T-cell (primary cell): ENCODE measurements around the gene TMEM198. TPM values are rescaled to one million over a fixed set of nuclear protein-coding genes. Genes with fewer than 3 reads are reported as not detected.

ENCODE experiments used
- ATAC-seq, 4 experiments: fragments of 200-7000 bp in 3 of 4; fragments of 150-1000 bp in 1 of 4; cut with Tn5 transposase; replicated peaks in 1 of 4; 1 replicate in 3 of 4; 2 replicates in 1 of 4; pipeline ENCODE4 v1.10.0; 2021; ENCODE audit warnings: moderate library complexity in 3 of 4, mild to moderate bottlenecking in 2 of 4, moderate number of reproducible peaks in 1 of 4
- CTCF ChIA-PET, 2 donors: fragments of 300-600 bp; sonication (Branson Sonifier 250); formaldehyde crosslinking; loops; one replicate each; lab custom pipeline; 2022; ENCODE audit warnings: antibody characterized with exemption in 2 of 2; lab: Charles Lee
- POLR2A ChIA-PET, 2 donors: fragments of 300-600 bp; sonication (Branson Sonifier 250); formaldehyde crosslinking; loops; one replicate each; lab custom pipeline; 2022; ENCODE audit warnings: antibody characterized with exemption in 2 of 2; lab: Charles Lee
- DNase-seq, 35 experiments: peaks; one replicate each; pipeline versions ENCODE4 v3.0.0 to v3.0.0-alpha.2; 2013 to 2023
- H3K27ac ChIP-seq: one replicate; pipeline ENCODE4 v1.5.1; 2013; ENCODE audit warnings: low read length
- H3K27me3 ChIP-seq, 2 experiments: replicated peaks in 1 of 2; 1 replicate in 1 of 2; 2 replicates in 1 of 2; pipeline versions ENCODE4 v1.6.1 to v1.7.0; 2013; ENCODE audit warnings: low read length in 1 of 2, mixed read lengths in 1 of 2; ENCODE audit not compliant: control insufficient read depth in 2 of 2, insufficient read depth in 2 of 2; ENCODE audit errors: extremely low read depth in 1 of 2
- H3K36me3 ChIP-seq, 2 donors: 1 replicate in 1 of 2; 2 replicates in 1 of 2; pipeline versions ENCODE4 v1.6.1 to v1.7.0; 2013; ENCODE audit warnings: low read length in 1 of 2; ENCODE audit not compliant: control insufficient read depth in 2 of 2, insufficient read depth in 1 of 2; ENCODE audit errors: extremely low read depth in 1 of 2
- H3K4me1 ChIP-seq, 2 experiments: 1 replicate in 1 of 2; 2 replicates in 1 of 2; pipeline versions ENCODE4 v1.6.1 to v1.7.0; 2013; ENCODE audit warnings: low read length in 2 of 2, mixed read lengths in 1 of 2; ENCODE audit not compliant: insufficient read depth in 2 of 2, control insufficient read depth in 1 of 2; ENCODE audit errors: extremely low read depth in 1 of 2
- H3K4me3 ChIP-seq, 2 donors: 1 replicate in 1 of 2; 2 replicates in 1 of 2; pipeline versions ENCODE4 v1.5.1 to v1.7.0; 2013; ENCODE audit warnings: mild to moderate bottlenecking in 2 of 2, low read length in 1 of 2, moderate library complexity in 1 of 2; ENCODE audit not compliant: control insufficient read depth in 1 of 2; ENCODE audit errors: extremely low read depth in 1 of 2
- H3K9me3 ChIP-seq: 2 replicates; pipeline ENCODE4 v1.7.0; 2013
- H3K27ac Mint-ChIP-seq, 2 donors: one replicate each; pipeline ENCODE4 v1.8.0; 2020 to 2021; ENCODE audit warnings: mild to moderate bottlenecking in 2 of 2, mixed read lengths in 2 of 2
- H3K27me3 Mint-ChIP-seq, 2 donors: one replicate each; pipeline ENCODE4 v1.8.0; 2021 to 2022; ENCODE audit warnings: mixed read lengths in 2 of 2
- H3K36me3 Mint-ChIP-seq: one replicate; pipeline ENCODE4 v1.8.0; 2021; ENCODE audit warnings: mixed read lengths
- H3K4me1 Mint-ChIP-seq, 3 donors: one replicate each; pipeline ENCODE4 v1.8.0; 2020 to 2022; ENCODE audit warnings: mixed read lengths in 3 of 3, mild to moderate bottlenecking in 1 of 3
- H3K4me3 Mint-ChIP-seq, 3 donors: one replicate each; pipeline ENCODE4 v1.8.0; 2020 to 2022; ENCODE audit warnings: mild to moderate bottlenecking in 3 of 3, mixed read lengths in 3 of 3, moderate library complexity in 3 of 3
- H3K9me3 Mint-ChIP-seq, 3 donors: one replicate each; pipeline ENCODE4 v1.8.0; 2020 to 2022; ENCODE audit warnings: mixed read lengths in 3 of 3
- whole genome bisulfite sequencing: methylation state at CpG from one replicate; pipeline ENCODE4 v1.1.5; 2013; ENCODE audit warnings: missing lambda C conversion rate; ENCODE audit not compliant: insufficient coverage; 5-methylcytosine and 5-hydroxymethylcytosine counted together
- total RNA-seq, 35 experiments: library from RNA in 6 of 35; stranded (reverse) in 6 of 35; fragments of 120-200 nt in 1 of 35; gene quantifications; one replicate each; pipeline versions ENCODE4 v1.2.1 to v1.2.4 and lab custom pipeline; 2013 to 2026

The TMEM198 gene
- total RNA-seq, 5 donors from 2014 or later (not counting 1 experiment from before 2014, with no cell fraction given), result 0.37 to 0.88 (median 0.69) TPM

DNA sequence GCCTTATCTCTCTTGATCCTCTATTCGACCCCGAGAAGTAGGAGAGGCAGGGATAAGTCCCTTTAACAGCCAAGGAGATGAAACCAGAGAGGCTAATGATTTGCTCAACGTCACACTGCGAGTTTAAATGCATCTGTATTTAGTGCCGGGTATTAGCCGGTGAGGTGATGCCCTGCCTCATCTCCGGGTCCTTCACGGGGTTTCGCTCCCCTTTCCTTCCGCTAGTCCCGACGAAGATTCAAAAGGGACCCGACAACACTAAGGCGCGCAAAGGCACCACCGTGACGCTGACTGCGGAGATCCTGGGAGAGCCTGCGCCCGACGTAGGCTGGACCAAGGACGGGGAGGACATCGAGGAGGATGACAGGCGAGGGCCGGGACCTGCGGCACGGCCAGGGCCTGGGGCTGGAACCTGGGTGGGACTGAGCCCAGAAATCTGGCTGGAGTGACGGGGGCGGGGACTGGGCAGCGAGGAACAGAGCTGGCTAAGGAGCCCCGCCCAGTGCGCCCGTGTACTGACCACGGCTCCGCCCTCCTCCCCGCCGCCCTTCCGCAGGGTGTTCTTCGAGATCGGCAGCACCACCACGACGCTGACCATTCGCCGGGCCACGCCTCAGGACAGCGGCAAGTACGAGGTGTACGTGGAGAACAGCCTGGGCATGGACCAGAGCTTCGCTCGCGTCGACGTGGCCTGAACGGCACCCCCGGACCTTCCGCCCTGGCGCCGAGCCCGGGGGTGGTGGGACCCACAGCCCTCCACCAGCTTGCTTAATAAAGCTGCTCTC, 46.1 kb upstream of the TMEM198 start:
- H3K27ac Mint-ChIP-seq, result peak overlapping the region in 1 of 2 donors; percentile 52
- Histone ChIP-seq H3K4me3 (peak overlapping the region; percentile 72 to 78), H3K36me3 (peaks cover 0 to 7% of the 10 kb centered on the region in 2 donors), H3K27me3 (peaks cover 3 to 58% of the 10 kb centered on the region in 2 experiments), H3K9me3 (no peaks in the 10 kb centered on the region), H3K4me1 (peaks cover 2 to 48% of the 10 kb centered on the region in 2 experiments), H3K27ac (no peak overlapping the region)
- H3K9me3 Mint-ChIP-seq, result no peaks in the 10 kb centered on the region
- peaks cover 32 to 40% (median 35%) of the 10 kb centered on the region in 3 donors for H3K4me1 Mint-ChIP-seq
- POLR2A ChIA-PET, result no interaction called here
- H3K4me3 Mint-ChIP-seq, result peak overlapping the region; percentile 90 to 96 (median 93)
- CTCF ChIA-PET, result interaction anchor here (1.0 to 1.7 kb wide), 4 partner anchors 12 to 43 kb away, joined by 3 to 8 read pairs (median 4); no protein-coding TSS in a partner anchor
- H3K36me3 Mint-ChIP-seq, result peaks cover 6% of the 10 kb centered on the region
- WGBS, result 4% methylated on average over 56 of the region's 59 CpGs
- peaks cover 36 to 53% of the 10 kb centered on the region in 2 donors for H3K27me3 Mint-ChIP-seq
- ATAC-seq (no peak), DNase-seq (peak in 5 of 35 experiments; percentile 13 to 47 (median 20))

DNA sequence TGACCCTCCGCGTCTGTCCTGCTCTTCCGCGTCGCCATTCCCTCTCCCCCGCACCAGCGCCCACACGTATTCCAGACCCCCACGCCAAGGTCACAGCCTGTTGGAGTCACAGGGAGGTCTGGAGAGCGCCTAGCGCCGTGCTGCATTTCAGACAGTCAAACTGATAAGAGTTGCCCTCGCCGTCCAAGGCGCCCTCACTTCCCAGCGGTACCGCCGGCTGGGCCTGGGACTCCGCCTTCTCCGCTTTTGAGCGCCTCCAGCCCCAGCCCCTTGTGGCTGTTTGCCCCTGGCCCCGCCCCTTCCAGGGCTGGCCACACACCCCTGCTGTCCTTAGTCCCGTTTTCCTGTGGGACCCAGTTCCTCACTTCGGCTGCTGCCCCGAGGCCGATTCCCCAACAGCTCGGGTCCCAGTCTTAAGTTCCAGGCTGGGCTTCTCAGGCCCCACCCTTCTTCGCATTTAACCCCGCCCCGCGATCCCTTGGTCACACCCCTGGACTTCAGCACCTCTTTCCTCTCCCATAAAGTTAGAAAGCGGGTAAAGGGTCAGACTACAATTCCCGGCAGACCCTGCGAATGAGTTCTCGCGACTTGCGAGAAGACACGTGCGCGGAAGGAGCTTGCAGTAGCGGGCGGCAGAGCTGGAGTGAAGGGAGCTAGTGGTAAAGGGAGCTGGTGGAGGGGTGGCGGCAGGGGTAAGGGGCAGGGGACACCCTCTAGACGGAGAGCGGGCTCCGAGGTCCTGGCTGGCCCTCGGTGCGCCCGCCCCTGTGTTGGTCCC, 45.4 kb upstream of the TMEM198 start, which contains the start of gene GMPPA:
GMPPA (plus strand) TSS at position 612 of the 778 bp plus-strand sequence. CDS start 1,085 bp downstream, outside the sequence.
- POLR2A ChIA-PET, result interaction anchor here (0.5 to 0.7 kb wide), 6 partner anchors 21 to 509 kb away, joined by 3 to 9 read pairs (median 4); partner anchors contain the start of gene DNPEP (in 1 of the 2)
- ATAC-seq, result peak; percentile 92 to 95 (median 94)
- peak within 1 kb of the TSS; percentile 90 to 96 (median 93) for H3K4me3 Mint-ChIP-seq
- under 1% methylated on average over 45 of the region's 49 CpGs for WGBS
- H3K4me1 ChIP-seq, result peaks cover 2 to 48% of the 10 kb centered on the region in 2 experiments
- peaks cover 3 to 51% of the 10 kb centered on the region in 2 experiments for H3K27me3 ChIP-seq
- CTCF ChIA-PET, result interaction anchor here in 1 of 2 donors (0.6 to 1.6 kb wide), 14 partner anchors 10 to 1710 kb away, joined by 3 to 15 read pairs (median 4); partner anchors contain the start of genes CNPPD1 and DNPEP
- peaks cover 10% of the 10 kb centered on the region for H3K36me3 Mint-ChIP-seq
- no peaks in the 10 kb centered on the region for H3K9me3 ChIP-seq
- DNase-seq, result peak; percentile 81 to 94 (median 89)
- H3K27ac ChIP-seq, result peak within 1 kb of the TSS; percentile 39
- H3K27me3 Mint-ChIP-seq, result peaks cover 34 to 46% of the 10 kb centered on the region in 2 donors
- H3K36me3 ChIP-seq, result peaks cover 4 to 10% of the 10 kb centered on the region in 2 donors
- peaks cover 32 to 40% (median 35%) of the 10 kb centered on the region in 3 donors for H3K4me1 Mint-ChIP-seq
- H3K4me3 ChIP-seq, result peak within 1 kb of the TSS; percentile 72 to 78
- H3K9me3 Mint-ChIP-seq, result no peaks in the 10 kb centered on the region
- peak within 1 kb of the TSS; percentile 80 to 83 for H3K27ac Mint-ChIP-seq

DNA sequence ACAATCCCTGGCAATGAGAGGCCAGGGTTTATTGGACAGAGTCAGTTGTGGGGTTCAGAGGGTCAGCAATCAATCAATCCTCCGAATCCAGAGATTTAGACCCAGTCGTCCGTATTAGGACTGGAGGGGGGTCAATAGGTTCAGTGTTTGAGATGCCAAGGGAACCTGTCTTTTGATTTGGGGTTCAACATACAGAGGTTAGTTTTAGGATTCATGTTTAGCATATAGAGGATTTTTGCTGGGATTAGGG, 44.8 kb upstream of the TMEM198 start:
- Mint-ChIP-seq H3K9me3 (no peaks in the 10 kb centered on the region), H3K4me3 (peak overlapping the region; percentile 90 to 96 (median 93)), H3K36me3 (peaks cover 13% of the 10 kb centered on the region), H3K4me1 (peaks cover 32 to 40% (median 35%) of the 10 kb centered on the region in 3 donors), H3K27me3 (peaks cover 29 to 42% of the 10 kb centered on the region in 2 donors), H3K27ac (peak overlapping the region; percentile 80 to 83)
- ChIA-PET POLR2A (interaction anchor here (0.6 to 0.7 kb wide), 4 partner anchors 36 to 509 kb away, joined by 3 to 9 read pairs (median 4); no protein-coding TSS in a partner anchor), CTCF (interaction anchor here in 1 of 2 donors (0.6 to 1.6 kb wide), 14 partner anchors 10 to 322 kb away, joined by 3 to 15 read pairs (median 4); partner anchors contain the start of genes CNPPD1 and DNPEP)
- Histone ChIP-seq H3K4me1 (peaks cover 2 to 48% of the 10 kb centered on the region in 2 experiments), H3K9me3 (no peaks in the 10 kb centered on the region), H3K27me3 (peaks cover 3 to 50% of the 10 kb centered on the region in 2 experiments), H3K36me3 (peaks cover 8 to 12% of the 10 kb centered on the region in 2 donors), H3K27ac (peak overlapping the region; percentile 39), H3K4me3 (peak overlapping the region; percentile 72 to 78)
- no peak for ATAC-seq
- WGBS, result 0% methylated on average over 3 of the region's 3 CpGs
- no peak for DNase-seq

GRCh38 chr2:219499555-219499954, 44.3 kb upstream of the TMEM198 start:
- peak overlapping the region in 1 of 2 donors; percentile 83 for H3K27ac Mint-ChIP-seq
- peaks cover 32 to 40% (median 35%) of the 10 kb centered on the region in 3 donors for H3K4me1 Mint-ChIP-seq
- POLR2A ChIA-PET, result interaction anchor here in 1 of 2 donors (0.6 kb wide), 1 partner anchor 111 kb away, joined by 7 read pairs; no protein-coding TSS in a partner anchor
- peaks cover 26 to 36% of the 10 kb centered on the region in 2 donors for H3K27me3 Mint-ChIP-seq
- H3K27me3 ChIP-seq, result peaks cover 3 to 44% of the 10 kb centered on the region in 2 experiments
- H3K9me3 Mint-ChIP-seq, result no peaks in the 10 kb centered on the region
- peak overlapping the region; percentile 90 to 96 (median 93) for H3K4me3 Mint-ChIP-seq
- peaks cover 12 to 14% of the 10 kb centered on the region in 2 donors for H3K36me3 ChIP-seq
- DNase-seq (no peak), ATAC-seq (no peak)
- H3K27ac ChIP-seq, result no peak overlapping the region
- CTCF ChIA-PET, result interaction anchor here (0.6 to 1.6 kb wide), 5 partner anchors 17 to 111 kb away, joined by 3 to 15 read pairs (median 5); partner anchors contain the start of gene DNPEP (in 1 of the 2)
- H3K9me3 ChIP-seq, result no peaks in the 10 kb centered on the region
- 89% methylated on average over 1 of the region's 1 CpG for WGBS
- peaks cover 2 to 48% of the 10 kb centered on the region in 2 experiments for H3K4me1 ChIP-seq
- peaks cover 19% of the 10 kb centered on the region for H3K36me3 Mint-ChIP-seq
- peak overlapping the region in 1 of 2 donors; percentile 72 for H3K4me3 ChIP-seq

GRCh38 chr2:219500135-219500534, 43.7 kb upstream of the TMEM198 start:
- H3K27ac ChIP-seq, result no peak overlapping the region
- peaks cover 12 to 18% of the 10 kb centered on the region in 2 donors for H3K36me3 ChIP-seq
- Mint-ChIP-seq H3K4me1 (peaks cover 32 to 40% (median 35%) of the 10 kb centered on the region in 3 donors), H3K36me3 (peaks cover 22% of the 10 kb centered on the region), H3K27ac (peak overlapping the region in 1 of 2 donors; percentile 11), H3K4me3 (peak overlapping the region; percentile 90 to 96 (median 93)), H3K9me3 (no peaks in the 10 kb centered on the region), H3K27me3 (peaks cover 20 to 30% of the 10 kb centered on the region in 2 donors)
- no peaks in the 10 kb centered on the region for H3K9me3 ChIP-seq
- DNase-seq (no peak), ATAC-seq (no peak)
- H3K4me3 ChIP-seq, result no peak overlapping the region
- POLR2A ChIA-PET, result interaction anchor here in 1 of 2 donors (0.6 kb wide), 1 partner anchor 112 kb away, joined by 7 read pairs; no protein-coding TSS in a partner anchor
- H3K27me3 ChIP-seq, result peaks cover 3 to 39% of the 10 kb centered on the region in 2 experiments
- CTCF ChIA-PET, result interaction anchor here (0.5 to 1.6 kb wide), 4 partner anchors 20 to 112 kb away, joined by 3 to 15 read pairs (median 6); partner anchors contain the start of gene DNPEP (in 1 of the 2)
- H3K4me1 ChIP-seq, result peaks cover 2 to 48% of the 10 kb centered on the region in 2 experiments
- no CpG with 5 or more reads among the region's 2 CpGs for WGBS
